CD4-positive, alpha-beta T cell treated with Interleukin-1 beta for 1 hour (primary cell): ENCODE results near the gene RAB18.
"Not testable (repeated sequence)": the region's sequence is repeated elsewhere in the genome, so short reads cannot be mapped to it uniquely, and the experiment has no call there.

Source experiments
- DNase-seq, 2 donors: peaks; one replicate each; pipeline ENCODE4 v3.0.0-alpha.2; 2020 to 2022

Gene RAB18

GRCh38 chr10:27505537-27505936 is 1.4 kb downstream of the RAB18 start:
- not testable (repeated sequence) for DNase-seq

DNA sequence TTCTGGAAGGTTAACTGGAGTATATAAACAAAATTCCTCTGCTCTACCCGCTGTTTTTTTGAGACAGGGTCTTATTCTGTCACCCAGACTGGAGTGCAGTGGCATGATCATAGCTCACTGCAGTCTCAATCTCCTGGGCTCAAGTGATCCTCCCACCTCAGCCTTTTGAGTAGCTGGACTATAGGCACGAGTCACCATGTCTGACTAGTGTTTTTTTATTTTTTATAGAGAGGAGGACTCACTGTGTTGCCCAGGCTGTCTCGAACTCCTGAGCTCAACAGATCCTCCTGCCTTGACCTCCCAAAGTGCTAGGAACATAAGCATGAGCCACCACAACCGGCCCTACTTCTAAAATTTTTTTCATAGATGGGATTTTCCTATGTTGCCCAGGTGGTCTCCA is 2.2 kb downstream of the RAB18 start:
- no peak for DNase-seq

DNA sequence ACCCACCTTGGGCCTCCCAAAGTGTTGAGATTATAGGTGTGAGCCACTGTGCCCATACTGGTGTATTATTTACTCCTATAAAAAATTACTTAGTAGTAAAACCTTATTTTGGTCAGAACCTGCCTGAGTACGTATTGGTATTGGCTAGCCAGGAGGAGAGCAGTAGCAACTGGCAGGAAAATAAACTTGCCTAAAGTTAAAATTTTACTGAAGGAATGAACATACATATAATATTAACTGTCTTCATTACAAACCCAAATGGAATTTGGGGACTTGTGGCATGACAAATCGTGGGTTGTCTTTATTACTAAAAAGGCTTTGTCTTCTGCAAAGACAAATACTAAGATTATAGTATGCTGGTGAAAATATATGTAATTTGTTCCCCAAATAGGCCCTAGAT is 8.4 kb downstream of the RAB18 start:
- DNase-seq = no peak

DNA sequence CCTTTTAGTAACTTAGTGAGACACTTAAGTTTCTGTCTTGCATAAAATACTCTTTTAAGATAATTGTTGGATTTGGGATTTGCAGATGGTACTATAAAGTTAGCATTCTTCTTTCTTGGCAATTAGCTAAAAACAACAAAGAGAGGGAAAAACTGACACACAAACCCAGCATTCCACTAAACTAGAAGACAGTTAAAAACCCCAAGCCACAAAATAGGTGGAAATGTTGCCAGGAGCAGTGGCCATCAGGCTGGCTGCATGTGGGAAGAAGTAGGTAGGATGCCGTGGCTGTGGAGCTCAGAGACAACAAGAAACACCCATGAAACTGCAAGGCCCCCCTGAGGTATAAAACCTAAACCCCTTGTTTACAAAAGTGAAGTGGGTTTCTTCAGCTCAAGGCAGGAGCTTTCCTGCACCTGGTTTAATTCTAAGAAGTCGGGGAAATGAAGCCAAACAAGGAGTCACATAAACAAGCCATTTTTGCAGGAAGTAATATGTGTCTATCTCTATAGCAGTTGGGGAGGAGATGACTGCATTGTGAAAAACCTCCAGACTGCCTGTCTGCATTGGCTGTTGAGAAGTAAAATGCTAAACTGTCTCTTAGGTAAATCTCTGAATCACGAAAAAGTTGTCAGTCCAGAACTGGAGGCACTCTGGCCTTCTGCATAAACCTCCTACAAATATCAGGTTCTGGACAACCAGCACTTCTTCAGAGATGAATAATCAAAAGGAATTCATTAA is 9.5 kb downstream of the RAB18 start:
- no peak for DNase-seq

GRCh38 chr10:27514243-27514642 is 10.1 kb downstream of the RAB18 start:
- no peak for DNase-seq

DNA sequence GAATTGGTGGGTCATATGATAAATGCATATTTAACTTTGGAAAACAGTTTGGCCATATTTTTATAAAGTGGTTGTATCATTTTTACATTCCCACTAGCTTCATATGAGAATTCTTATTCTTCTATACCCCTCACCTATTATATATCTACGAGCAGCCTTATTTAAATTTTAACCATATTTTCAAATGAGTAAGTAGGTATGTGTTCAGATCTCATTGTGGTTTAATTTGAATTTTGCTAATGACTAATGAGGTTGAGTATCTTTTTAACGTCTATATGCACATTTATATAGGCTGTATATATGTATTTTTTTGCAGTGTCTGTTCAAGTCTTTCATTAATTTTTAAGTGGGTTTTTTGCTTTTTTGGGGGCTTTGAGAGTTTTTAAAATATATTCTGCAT is 14.2 kb downstream of the RAB18 start:
- no peak for DNase-seq

DNA sequence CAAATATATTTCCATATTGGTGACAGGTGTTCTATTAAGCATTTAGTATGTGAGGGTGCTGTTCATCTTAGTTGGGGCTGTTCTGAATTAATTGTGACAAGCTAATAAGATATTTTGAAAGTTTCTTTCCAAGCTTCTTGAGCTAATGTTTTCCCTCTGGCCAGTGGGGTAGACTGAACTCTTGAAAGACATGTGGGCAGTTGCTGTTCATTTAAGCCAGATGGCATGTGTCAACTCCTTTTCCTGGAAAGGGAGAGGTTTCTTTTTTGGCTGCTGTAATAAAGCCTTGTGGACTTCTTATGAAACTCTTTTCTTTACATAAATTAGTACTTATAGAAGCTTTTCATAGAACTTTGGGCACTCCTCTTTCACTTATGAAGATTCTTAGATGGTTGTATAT is 21.7 kb downstream of the RAB18 start:
- no peak for DNase-seq

DNA sequence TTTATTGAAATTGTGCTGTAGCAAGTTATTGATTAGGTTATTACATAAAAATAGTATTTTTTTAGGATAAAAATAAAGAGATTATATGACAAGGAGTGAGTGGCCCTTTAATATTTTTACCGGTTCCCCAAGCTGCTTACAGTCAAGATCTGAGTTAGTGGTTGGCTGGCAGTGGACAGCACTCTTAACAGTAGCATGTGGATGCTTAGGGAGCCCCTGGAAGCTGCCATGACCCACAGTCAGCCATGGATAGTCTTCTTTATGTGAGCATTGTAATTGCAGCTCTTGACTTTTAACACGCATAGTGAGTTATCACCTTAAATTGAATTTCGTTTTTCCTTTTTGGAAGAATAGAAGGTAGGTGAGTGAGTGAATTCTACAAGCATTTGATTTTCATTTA is 22.1 kb downstream of the RAB18 start:
- no peak for DNase-seq

DNA sequence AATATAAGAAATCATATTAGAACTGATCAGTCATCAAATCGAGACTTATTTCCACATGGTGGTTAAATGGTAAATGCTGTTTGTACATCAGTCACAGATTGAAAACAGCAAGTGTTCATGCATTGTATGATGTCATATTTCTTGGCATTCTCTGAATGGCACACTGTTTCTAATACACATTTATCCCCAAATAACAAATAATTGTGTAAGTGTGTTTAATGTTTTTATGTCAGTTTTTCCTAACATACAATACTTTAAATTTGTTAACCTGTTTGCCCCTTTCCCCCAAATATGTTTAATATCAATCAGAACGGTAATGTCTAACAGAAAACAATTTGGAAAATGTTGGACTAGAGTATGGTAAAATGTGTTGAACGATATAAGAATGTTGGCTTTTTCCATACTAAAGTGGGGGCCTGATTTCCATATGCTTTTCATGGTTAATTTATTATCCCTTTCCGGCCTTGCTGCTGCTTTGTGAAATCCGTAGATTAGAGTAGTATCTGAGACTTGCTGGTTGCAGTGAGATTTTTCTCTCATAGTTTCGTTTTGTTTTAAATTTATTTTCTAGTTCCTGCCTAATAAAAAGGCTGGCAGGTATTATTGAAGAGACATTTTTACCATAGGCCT is 23.7 kb downstream of the RAB18 start:
- no peak for DNase-seq

DNA sequence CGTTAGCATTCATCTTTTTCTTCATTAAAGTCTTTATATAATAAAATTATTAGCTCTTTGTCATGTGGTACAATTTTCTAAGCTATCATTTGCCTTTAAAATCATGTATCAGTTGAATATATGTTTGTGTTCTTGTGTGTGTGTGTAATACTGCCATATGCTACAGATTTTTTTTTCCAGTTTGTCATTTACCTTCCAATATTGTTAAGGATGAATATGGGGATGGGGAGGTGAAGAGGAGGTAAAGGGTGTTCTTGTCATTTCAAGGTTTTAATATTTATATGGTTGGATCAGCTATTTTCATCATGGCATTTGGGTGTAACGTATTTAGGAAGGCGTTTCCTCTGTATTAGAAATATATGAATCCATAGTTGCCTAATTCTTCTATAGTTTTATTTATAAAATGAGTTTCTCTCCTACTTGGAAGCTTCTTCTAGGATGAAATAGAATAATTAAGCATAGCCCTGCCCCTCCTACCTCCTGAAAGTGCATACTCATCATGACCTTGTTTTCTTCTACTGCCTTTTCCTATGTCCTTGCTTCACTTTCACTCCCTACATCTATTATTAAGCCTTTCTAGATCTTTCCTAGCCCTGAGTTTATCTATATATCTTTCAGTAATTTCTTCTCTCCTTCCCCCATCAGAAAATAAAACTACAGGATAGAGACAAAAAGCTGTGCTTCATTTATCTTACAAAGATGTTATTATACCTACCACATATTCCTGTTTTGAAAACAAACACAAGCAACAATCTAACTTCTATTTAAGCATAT is 25.1 kb downstream of the RAB18 start:
- DNase-seq = no peak

DNA sequence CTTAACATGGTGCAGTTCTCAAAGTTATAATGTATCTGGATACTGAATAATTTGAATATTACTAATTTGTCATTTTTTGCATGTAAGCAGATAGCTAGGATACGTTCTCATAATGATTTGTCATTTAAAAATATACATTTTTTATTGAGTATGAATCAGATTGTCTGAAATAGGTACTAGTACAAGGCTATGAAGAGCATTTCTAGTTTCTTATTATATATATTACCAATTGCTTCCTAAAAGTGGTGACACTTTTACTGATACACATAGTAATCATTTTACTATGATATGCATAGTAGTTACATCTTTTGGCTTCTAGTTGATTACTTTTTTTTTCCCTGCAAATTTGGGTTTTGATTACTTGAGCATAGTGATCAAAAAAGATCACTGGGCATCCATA is 26.4 kb downstream of the RAB18 start:
- no peak for DNase-seq

DNA sequence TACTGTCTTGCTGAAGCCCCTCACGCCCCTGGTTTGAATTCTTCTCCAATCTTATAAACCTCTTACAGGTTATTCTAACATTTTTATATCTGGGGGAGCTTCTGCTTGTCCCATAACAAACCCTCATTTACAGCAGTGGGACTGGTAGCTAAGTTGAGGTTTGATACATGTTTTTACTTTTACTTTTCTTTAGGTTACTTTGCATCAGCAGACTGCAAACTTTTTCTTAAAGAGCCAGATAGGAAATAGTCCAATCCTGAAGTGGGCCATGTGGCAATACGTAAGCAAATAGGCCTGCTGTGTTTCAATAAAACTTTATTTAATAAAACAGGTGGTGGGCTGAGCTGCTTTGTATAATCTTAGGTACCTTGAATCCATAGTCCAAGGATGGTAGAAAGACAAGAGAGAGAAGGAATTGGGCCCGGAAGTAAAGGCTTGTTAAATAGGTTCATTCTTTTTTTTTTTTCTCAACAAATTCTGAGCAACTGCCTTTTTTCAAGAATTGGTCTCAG is 27.3 kb downstream of the RAB18 start:
- DNase-seq = peak in 1 of 2 donors; percentile 7

DNA sequence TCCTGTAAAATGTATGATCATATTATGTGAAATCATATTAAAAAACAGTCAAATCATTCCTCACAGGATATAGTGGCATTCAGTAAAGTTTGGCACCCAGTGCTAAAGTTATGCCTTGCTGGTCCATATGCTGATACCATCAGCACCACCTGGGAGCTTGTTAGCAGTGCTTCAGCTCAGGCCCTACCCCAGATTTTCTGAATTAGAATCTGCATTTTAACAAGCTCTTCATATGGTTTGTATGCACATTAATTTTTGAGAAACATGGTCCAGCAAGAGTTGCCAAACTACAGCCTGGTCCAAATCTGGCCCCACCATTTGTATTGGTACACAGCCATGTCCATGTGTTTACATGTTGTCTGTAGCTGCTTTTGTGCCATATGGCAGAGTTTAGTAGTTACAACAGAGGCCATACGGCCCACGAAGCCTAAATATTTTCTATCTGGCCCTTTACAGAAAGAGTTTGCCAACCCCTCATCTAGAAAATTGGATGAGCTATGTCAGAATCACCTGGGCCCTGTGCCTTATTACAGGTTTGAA is 30.1 kb downstream of the RAB18 start:
- DNase-seq = no peak

- DNase-seq = no peak
Observed at GRCh38 chr10:27535317-27535716, 31.2 kb downstream of the RAB18 start.

DNA sequence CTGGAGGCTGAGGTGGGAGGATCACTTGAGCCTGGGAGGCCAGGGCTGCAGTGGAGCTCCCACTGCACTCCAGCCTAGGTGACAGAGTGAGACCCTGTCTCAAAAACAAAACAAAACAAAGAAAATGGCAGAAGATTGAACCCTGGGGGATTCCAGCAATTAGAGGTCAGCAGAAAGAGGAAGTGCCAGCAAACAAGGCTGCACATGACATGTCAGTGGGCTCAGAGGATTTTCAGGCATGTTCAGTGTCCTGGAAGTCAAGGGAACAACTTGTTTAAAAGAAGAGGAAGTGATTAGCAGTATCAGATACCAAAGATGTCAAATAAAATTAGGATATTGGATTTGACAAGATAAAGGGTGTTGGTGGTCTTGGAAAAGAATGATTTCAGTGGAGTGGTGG is 32.3 kb downstream of the RAB18 start:
- no peak for DNase-seq

- DNase-seq = no peak
Observed at GRCh38 chr10:27537166-27537565, 33.1 kb downstream of the RAB18 start.

DNA sequence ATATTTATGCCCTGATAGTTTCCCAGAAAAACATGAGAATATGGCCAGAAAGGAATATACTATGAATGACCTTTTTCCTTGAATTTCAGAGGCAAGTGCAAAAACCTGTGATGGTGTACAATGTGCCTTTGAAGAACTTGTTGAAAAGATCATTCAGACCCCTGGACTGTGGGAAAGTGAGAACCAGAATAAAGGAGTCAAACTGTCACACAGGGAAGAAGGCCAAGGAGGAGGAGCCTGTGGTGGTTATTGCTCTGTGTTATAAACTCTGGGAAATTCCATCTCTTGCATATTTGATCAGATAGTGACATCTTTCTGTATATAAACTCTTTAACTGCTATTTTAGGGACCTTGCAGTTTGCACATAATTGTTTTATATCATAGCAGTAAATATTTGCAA is 33.7 kb downstream of the RAB18 start:
- no peak for DNase-seq

- no peak for DNase-seq
Observed at GRCh38 chr10:27540672-27541071, 36.6 kb downstream of the RAB18 start.

GRCh38 chr10:27541796-27542729 is 38.0 kb downstream of the RAB18 start:
- DNase-seq = peak; percentile 17 to 33

- DNase-seq = no peak
Observed at GRCh38 chr10:27542812-27543211, 38.7 kb downstream of the RAB18 start.

- no peak for DNase-seq
Observed at GRCh38 chr10:27547047-27547446, 42.9 kb downstream of the RAB18 start.

GRCh38 chr10:27547482-27547881 is 43.4 kb downstream of the RAB18 start:
- DNase-seq = no peak
